ENCODE results near the gene OXGR1. TPM values are rescaled to one million over a fixed set of nuclear protein-coding genes. Genes with fewer than 3 reads are reported as not detected.
A peak's percentile ranks its signal among the peaks of the same experiment; 100 is the strongest.

Gene OXGR1
- total RNA-seq, 1 experiment from 2014 or later: not detected

DNA sequence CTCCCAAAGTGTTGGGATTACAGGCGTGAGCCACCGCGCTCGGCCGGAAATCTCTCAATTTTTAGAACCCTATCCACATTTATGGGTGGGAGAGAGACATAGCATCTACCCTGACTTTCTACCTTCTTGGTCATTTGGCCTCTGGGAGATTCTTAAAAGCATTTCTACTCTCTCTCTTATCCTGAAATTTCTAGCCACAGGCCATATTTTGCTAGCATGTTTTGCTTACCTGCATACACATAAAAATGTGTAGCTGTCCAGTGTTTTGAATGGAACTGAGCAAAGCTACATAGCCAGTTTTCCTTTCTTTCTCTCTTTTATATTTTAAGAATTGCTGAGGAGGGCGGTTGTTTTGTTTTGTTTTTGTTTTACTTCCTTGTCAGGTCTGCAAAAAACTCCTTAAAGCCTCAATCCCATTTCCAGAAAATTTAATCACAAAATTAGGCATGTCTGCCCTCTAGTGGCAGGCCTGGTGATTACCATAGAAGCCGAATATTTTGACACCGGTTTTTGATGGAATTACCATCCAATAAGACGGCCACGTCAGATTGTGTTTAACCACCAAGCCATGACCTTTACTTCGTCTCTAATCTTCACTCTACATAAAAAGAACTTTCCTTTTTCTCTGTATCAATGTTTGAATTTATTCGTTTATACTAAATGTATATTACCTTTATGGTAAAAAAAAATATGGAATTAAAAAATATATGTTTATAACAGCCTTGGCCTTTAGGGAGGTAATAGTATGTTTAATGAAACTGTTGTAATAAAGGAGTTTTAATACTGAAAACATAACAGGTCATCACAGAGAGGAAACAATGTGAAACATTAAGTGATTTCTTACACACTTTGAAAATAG lies 34.4 kb upstream of the OXGR1 start:
- Histone ChIP-seq H3K36me3 (ENCODE audit: control insufficient read depth, insufficient read depth, low read length) (no peaks in the 10 kb centered on the region), H3K27ac (ENCODE audit: low read length) (peak overlapping the region; percentile 25; the same call in 1 of the 2 replicates), H3K4me3 (ENCODE audit: low read depth in 2 of 2, low read length in 2 of 2) (no peak overlapping the region), H3K4me1 (ENCODE audit: control insufficient read depth, insufficient read depth, low read length) (peaks cover 5% of the 10 kb centered on the region), H3K27me3 (ENCODE audit: control insufficient read depth, insufficient read depth, low read length) (no peaks in the 10 kb centered on the region), H3K9me3 (ENCODE audit: control insufficient read depth, insufficient read depth, low read depth, low read length) (no peaks in the 10 kb centered on the region)
- POLR2A ChIA-PET: no interaction called here
- CTCF ChIA-PET: interaction anchor here (0.6 kb wide), 1 partner anchor 557 kb away, joined by 10 read pairs; no protein-coding TSS in a partner anchor
- peak; percentile 35 for DNase-seq (ENCODE audit: low read depth, low spot score)
- ATAC-seq: no peak
- in situ Hi-C loops (cut with HindIII; ENCODE audit: low pct_unique_long_range_greater_than_20kb, low sequenced_read_pairs) (no loop called here), intact Hi-C loops (cut with micrococcal nuclease; ENCODE audit: unreplicated experiment) (loop anchor here (2.0 to 5.0 kb wide), 2 partner anchors 184 to 206 kb away; no protein-coding TSS in a partner anchor)
- BruUV-seq (replicated peaks): no TSS peak
- no peak for TF ChIP-seq SIN3A (IDR thresholded peaks at IDR 0.05; ENCODE audit: borderline replicate concordance, insufficient read depth, low read depth, low read length)
- TF ChIP-seq, protein P1, sequence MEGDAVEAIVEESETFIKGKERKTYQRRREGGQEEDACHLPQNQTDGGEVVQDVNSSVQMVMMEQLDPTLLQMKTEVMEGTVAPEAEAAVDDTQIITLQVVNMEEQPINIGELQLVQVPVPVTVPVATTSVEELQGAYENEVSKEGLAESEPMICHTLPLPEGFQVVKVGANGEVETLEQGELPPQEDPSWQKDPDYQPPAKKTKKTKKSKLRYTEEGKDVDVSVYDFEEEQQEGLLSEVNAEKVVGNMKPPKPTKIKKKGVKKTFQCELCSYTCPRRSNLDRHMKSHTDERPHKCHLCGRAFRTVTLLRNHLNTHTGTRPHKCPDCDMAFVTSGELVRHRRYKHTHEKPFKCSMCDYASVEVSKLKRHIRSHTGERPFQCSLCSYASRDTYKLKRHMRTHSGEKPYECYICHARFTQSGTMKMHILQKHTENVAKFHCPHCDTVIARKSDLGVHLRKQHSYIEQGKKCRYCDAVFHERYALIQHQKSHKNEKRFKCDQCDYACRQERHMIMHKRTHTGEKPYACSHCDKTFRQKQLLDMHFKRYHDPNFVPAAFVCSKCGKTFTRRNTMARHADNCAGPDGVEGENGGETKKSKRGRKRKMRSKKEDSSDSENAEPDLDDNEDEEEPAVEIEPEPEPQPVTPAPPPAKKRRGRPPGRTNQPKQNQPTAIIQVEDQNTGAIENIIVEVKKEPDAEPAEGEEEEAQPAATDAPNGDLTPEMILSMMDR (IDR thresholded peaks at IDR 0.05): peak; percentile 81

DNA sequence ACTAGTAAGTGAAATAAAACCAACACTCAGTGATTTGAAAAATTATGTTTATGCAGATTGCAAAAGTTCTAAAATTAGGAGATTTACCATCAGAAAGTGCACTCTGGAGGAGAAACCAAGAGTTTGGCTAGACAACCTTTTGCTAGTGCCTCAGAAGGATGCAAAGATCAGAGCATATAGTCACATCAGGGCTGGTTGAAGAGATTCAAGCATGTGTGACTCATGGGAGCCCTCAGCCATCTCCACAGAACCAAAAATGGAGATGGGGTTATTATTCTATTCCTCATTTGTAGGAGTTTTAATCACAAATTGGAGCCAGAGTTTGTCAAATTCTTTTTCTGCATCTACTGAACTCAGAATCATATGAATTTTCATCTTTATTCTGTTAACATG lies 32.9 kb upstream of the OXGR1 start:
- peak overlapping the region; percentile 51; the same call in 1 of the 2 replicates for H3K27ac ChIP-seq (ENCODE audit: low read length)
- no TSS peak for BruUV-seq (replicated peaks)
- intact Hi-C loops (cut with micrococcal nuclease; ENCODE audit: unreplicated experiment) (loop anchor here (5.0 kb wide), 1 partner anchor 205 kb away; no protein-coding TSS in a partner anchor), in situ Hi-C loops (cut with HindIII; ENCODE audit: low pct_unique_long_range_greater_than_20kb, low sequenced_read_pairs) (no loop called here)
- no peaks in the 10 kb centered on the region for H3K27me3 ChIP-seq (ENCODE audit: control insufficient read depth, insufficient read depth, low read length)
- no peak for DNase-seq (ENCODE audit: low read depth, low spot score)
- H3K4me3 ChIP-seq (ENCODE audit: low read depth in 2 of 2, low read length in 2 of 2): no peak overlapping the region
- ChIA-PET POLR2A (no interaction called here), CTCF (no interaction called here)
- no peaks in the 10 kb centered on the region for H3K9me3 ChIP-seq (ENCODE audit: control insufficient read depth, insufficient read depth, low read depth, low read length)
- ATAC-seq: no peak
- no peaks in the 10 kb centered on the region for H3K36me3 ChIP-seq (ENCODE audit: control insufficient read depth, insufficient read depth, low read length)
- TF ChIP-seq TCF7L2 (IDR thresholded peaks at IDR 0.05; ENCODE audit: low read depth, low read length): no peak
- no peak for TF ChIP-seq POLR2AphosphoS5 (IDR thresholded peaks at IDR 0.05; ENCODE audit: low read depth, low read length)
- no peak for TF ChIP-seq SIN3A (IDR thresholded peaks at IDR 0.05; ENCODE audit: borderline replicate concordance, insufficient read depth, low read depth, low read length)
- TF ChIP-seq, protein P1 (IDR thresholded peaks at IDR 0.05): no peak
- TF ChIP-seq, protein P2, sequence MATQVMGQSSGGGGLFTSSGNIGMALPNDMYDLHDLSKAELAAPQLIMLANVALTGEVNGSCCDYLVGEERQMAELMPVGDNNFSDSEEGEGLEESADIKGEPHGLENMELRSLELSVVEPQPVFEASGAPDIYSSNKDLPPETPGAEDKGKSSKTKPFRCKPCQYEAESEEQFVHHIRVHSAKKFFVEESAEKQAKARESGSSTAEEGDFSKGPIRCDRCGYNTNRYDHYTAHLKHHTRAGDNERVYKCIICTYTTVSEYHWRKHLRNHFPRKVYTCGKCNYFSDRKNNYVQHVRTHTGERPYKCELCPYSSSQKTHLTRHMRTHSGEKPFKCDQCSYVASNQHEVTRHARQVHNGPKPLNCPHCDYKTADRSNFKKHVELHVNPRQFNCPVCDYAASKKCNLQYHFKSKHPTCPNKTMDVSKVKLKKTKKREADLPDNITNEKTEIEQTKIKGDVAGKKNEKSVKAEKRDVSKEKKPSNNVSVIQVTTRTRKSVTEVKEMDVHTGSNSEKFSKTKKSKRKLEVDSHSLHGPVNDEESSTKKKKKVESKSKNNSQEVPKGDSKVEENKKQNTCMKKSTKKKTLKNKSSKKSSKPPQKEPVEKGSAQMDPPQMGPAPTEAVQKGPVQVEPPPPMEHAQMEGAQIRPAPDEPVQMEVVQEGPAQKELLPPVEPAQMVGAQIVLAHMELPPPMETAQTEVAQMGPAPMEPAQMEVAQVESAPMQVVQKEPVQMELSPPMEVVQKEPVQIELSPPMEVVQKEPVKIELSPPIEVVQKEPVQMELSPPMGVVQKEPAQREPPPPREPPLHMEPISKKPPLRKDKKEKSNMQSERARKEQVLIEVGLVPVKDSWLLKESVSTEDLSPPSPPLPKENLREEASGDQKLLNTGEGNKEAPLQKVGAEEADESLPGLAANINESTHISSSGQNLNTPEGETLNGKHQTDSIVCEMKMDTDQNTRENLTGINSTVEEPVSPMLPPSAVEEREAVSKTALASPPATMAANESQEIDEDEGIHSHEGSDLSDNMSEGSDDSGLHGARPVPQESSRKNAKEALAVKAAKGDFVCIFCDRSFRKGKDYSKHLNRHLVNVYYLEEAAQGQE (IDR thresholded peaks at IDR 0.05; ENCODE audit: insufficient read depth in 1 of 2, low read depth in 2 of 2, low read length in 1 of 2): no peak
- peaks cover 5% of the 10 kb centered on the region for H3K4me1 ChIP-seq (ENCODE audit: control insufficient read depth, insufficient read depth, low read length)

Measured in Panc1 (cell line).